GM12865 (cell line): ENCODE results near the gene CAB39.
A peak's percentile ranks its signal among the peaks of the same experiment; 100 is the strongest.
"Not testable (repeated sequence)": the region's sequence is repeated elsewhere in the genome, so short reads cannot be mapped to it uniquely, and the experiment has no call there.

ENCODE experiments used
- DNase-seq: peaks from one replicate; pipeline ENCODE4 v3.0.0; 2010; ENCODE audit warnings: low read depth
- H3K4me3 ChIP-seq: 2 replicates; pipeline ENCODE4 v1.5.1; 2011; ENCODE audit warnings: mild to moderate bottlenecking, low read depth, low read length, control low read depth
- TF ChIP-seq, protein P1 (sequence below): IDR thresholded peaks from 2 replicates; pipeline ENCODE4 v1.5.1; 2011; ENCODE audit warnings: low read length, control low read depth, low read depth, inconsistent platforms; ENCODE audit not compliant: insufficient read depth; ENCODE audit errors: missing control alignments

CAB39 gene

DNA sequence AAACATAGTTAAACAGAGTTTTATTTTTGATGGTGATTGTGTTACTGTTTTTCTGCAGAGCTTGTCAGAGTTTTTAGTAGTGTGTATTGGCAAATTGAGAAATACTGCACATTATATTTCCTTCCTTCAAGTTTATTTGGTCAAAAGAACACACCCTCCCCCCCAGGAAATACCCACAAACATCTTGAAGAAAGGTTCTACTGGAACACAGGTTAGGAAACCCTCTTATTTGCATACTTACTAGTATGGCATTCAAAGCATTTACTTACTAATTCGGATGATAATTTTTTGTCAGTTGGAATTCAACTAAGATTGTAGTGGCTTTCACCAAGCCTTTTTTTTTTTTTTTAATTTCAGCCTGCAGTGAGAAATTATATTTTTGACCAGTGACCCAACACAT, 9.1 kb downstream of the CAB39 start:
- TF ChIP-seq, protein P1, sequence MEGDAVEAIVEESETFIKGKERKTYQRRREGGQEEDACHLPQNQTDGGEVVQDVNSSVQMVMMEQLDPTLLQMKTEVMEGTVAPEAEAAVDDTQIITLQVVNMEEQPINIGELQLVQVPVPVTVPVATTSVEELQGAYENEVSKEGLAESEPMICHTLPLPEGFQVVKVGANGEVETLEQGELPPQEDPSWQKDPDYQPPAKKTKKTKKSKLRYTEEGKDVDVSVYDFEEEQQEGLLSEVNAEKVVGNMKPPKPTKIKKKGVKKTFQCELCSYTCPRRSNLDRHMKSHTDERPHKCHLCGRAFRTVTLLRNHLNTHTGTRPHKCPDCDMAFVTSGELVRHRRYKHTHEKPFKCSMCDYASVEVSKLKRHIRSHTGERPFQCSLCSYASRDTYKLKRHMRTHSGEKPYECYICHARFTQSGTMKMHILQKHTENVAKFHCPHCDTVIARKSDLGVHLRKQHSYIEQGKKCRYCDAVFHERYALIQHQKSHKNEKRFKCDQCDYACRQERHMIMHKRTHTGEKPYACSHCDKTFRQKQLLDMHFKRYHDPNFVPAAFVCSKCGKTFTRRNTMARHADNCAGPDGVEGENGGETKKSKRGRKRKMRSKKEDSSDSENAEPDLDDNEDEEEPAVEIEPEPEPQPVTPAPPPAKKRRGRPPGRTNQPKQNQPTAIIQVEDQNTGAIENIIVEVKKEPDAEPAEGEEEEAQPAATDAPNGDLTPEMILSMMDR: no peak
- DNase-seq: peak; percentile 66
- peak overlapping the region; percentile 34 for H3K4me3 ChIP-seq

DNA sequence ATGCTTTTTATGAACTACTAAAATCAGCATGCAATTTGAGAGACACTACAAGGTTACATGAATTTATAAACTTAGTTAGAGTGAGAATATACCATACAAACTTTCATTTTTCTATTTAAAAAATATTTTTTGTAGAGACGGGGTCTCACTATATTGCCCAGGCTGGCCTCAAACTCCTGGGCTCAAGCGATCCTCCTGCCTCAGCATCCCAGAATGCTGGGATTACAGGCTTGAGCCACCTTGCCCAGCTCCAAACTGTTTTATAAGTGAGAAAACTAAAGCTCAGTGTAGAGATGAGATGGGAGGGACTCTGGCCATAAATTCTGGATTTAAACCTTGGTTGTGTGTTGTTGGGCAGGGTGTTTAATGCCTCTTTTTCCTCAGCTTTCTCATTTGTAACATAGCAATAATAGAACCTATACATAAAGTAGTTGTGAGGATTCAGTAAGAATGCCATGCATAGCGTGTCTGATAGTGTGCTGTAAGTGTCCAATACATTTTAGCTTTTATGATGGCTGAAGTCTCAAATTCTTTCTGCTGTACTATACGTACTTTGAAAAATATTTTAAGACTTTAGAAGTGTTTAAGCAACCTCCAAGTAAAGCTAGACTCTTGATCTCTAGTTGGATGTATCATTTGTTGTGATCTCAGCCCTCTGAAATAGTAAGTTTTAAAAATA, 9.7 kb downstream of the CAB39 start:
- no peak for DNase-seq
- TF ChIP-seq, protein P1: no peak
- H3K4me3 ChIP-seq: no peak overlapping the region

DNA sequence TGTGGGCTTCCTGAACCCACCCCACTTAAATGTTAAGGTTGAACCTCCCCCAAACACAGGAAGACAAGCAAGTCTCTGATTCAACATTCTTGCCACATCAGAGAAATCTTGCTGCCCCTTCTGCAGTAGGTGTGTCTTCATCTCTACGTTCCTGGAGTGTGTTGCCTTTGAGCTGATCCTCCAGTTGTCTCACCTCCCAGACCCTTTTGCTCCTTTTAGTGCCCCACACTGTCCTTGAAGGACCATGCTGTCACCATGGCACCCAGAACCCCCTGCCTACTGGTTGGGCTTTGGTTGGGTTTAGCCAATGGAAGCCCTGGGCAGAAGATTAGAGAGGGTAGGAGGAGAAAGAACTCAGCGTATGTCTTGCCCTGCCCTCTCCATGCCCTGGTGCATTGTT, 10.7 kb downstream of the CAB39 start:
- TF ChIP-seq, protein P1: no peak
- no peak overlapping the region for H3K4me3 ChIP-seq
- no peak for DNase-seq

DNA sequence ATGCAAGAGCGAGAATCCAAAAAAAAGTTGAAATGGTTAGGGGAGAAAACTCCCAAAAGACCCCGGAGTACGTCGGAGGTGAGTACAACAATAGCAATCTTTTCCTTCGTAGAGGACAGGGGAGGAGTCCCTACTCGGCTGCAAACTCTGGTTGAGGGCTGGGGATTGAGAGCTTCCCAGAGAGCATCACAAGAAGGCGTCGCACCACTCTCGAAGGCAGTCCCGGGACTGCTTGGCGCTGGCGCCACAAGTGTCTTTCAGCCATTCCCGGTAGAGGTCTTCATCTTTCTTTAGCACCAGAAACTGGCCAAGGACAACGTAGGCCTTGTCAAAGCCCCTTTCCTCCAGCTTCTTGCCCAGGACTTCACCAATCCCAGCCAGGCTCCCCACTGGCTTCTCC, 12.3 kb downstream of the CAB39 start:
- H3K4me3 ChIP-seq, DNase-seq: not testable (repeated sequence)

DNA sequence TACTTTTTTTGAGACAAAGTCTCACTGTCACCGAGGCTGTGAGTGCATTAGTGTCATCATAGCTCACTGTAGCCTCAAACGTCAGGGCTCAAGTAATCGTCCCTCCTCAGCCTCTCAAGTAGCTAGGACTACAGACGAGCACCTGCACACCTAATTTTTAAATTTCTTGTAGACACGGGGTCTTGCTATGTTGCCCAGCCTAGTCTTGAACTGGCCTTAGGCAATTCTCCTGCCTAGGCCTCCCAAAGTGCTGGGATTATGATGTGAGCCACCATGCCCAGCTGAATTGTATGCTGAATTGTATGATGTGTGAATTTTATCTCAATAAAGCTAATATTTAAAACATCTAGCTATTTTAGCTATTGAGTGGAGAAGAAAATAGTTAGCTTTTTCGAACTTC, 18.9 kb downstream of the CAB39 start:
- no peak for DNase-seq
- H3K4me3 ChIP-seq: no peak overlapping the region
- TF ChIP-seq, protein P1: no peak

DNA sequence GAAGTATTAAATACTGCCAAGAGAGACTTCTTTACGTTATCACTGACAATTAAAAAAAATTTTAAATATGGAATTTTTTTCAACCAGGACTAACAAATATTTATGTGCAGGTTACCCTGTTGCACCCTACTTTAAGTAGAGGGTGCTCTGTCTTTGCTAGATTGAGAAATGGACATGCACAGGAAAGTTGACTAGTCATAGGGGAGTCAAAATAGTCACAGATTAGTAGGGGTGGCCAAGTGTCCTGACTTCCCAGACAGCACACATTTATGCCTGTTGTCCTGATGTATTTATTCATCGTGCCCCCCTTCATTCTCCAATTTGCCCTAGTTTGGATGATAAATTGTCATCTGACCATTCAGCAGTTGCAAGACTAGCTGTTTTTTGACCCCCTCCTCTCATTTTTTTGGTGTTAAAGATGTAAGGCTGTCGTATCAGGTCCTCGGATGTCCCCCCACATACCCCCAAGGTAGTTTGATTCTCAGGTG, 20.3 kb downstream of the CAB39 start:
- TF ChIP-seq, protein P1: no peak
- DNase-seq: no peak
- no peak overlapping the region for H3K4me3 ChIP-seq

DNA sequence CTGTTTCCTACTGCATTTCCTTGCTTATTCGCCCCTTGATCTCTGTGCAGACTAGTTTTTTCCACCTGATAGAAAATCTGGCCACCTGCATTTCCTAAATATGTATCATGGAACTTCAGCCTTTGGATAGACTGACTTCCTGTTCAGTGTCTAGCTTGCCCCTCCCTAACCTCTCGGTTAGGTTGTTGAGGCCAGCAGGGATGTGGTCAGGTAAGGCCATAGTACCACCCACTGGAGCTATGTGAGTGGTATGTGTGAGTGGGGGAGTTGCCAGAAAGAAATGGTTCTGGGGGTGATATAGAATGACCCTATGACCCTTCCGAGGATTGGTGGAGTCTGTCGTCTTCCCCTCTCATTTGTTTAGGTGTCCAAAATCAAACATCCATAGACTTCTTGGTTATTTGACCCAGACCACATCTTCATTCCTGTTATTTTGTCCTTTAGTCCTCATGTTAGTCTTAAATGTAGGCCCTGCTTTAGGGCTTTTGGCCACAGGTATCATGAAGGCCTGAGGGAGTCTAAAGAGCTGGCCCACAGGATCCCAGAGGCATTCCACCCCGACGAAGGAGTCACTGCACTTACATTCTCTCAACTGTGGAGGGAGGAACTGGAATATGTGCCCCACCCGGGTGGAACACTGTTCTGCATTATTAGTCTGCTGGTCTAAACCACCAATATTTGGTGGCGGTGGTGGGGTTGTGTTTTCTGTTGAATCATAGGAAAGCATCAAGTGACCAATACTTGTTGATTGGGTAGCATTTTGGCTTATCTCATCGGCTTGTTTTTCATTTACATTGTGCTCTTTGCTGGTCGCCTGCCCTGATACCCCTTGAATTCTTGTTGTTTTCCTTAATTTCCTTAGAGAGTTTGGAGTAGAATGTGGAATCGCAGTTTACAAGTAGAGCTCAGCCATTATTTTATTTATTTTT, 21.9 kb downstream of the CAB39 start:
- TF ChIP-seq, protein P1: no peak
- H3K4me3 ChIP-seq: no peak overlapping the region
- DNase-seq: no peak
